8988T (cell line): ENCODE results near the gene HSD3B7.

Source experiments
- DNase-seq: peaks from one replicate; pipeline ENCODE4 v3.0.0; 2011

Gene HSD3B7

GRCh38 chr16:30957456-30958174, 27.4 kb upstream of the HSD3B7 start, which contains the start of gene SETD1A:
Gene SETD1A (plus strand): TSS chr16:30957754. CDS start chr16:30958732, 978 bp downstream.
- DNase-seq: peak; percentile 91

GRCh38 chr16:30958175-30959079, 26.6 kb upstream of the HSD3B7 start:
- peak; percentile 71 for DNase-seq

- DNase-seq: no peak
Measured at GRCh38 chr16:30961384-30961783, 23.6 kb upstream of the HSD3B7 start.

GRCh38 chr16:30963925-30964511, 21.0 kb upstream of the HSD3B7 start:
- DNase-seq: no peak

GRCh38 chr16:30964574-30965226, 20.3 kb upstream of the HSD3B7 start:
- DNase-seq: no peak

GRCh38 chr16:30965436-30965835, 19.6 kb upstream of the HSD3B7 start:
- DNase-seq: no peak

GRCh38 chr16:30966033-30966619, 18.9 kb upstream of the HSD3B7 start:
- no peak for DNase-seq

GRCh38 chr16:30967795-30968194, 17.2 kb upstream of the HSD3B7 start:
- DNase-seq: no peak

GRCh38 chr16:30969246-30969842, 15.7 kb upstream of the HSD3B7 start:
- no peak for DNase-seq

GRCh38 chr16:30971298-30971697, 13.7 kb upstream of the HSD3B7 start:
- DNase-seq: no peak

GRCh38 chr16:30972872-30973271, 12.1 kb upstream of the HSD3B7 start:
- DNase-seq: no peak

GRCh38 chr16:30974348-30974747, 10.7 kb upstream of the HSD3B7 start:
- no peak for DNase-seq

GRCh38 chr16:30976486-30976885, 8.5 kb upstream of the HSD3B7 start:
- no peak for DNase-seq

GRCh38 chr16:30977502-30977901, 7.5 kb upstream of the HSD3B7 start:
- DNase-seq: peak; percentile 66

- no peak for DNase-seq
Measured at GRCh38 chr16:30979170-30980022, 5.6 kb upstream of the HSD3B7 start.

- DNase-seq: no peak
Measured at GRCh38 chr16:30980023-30980371, 5.0 kb upstream of the HSD3B7 start.

- DNase-seq: no peak
Measured at GRCh38 chr16:30980434-30980833, 4.6 kb upstream of the HSD3B7 start.

GRCh38 chr16:30980959-30981358, 4.0 kb upstream of the HSD3B7 start:
- DNase-seq: no peak

- DNase-seq: no peak
Measured at GRCh38 chr16:30982548-30983288, 2.3 kb upstream of the HSD3B7 start.

GRCh38 chr16:30983289-30983889, 1.6 kb upstream of the HSD3B7 start:
- DNase-seq: no peak
